HCT116 (cell line): ENCODE data around the gene BST1. TPM values are rescaled to one million over a fixed set of nuclear protein-coding genes. Genes with fewer than 3 reads are reported as not detected.

Experiments
- ATAC-seq: fragments of 200-7000 bp; cut with Tn5 transposase; 2 replicates; pipeline ENCODE4 v1.9.1; 2020; ENCODE audit warnings: mild to moderate bottlenecking, moderate library complexity
- BruUV-seq: library from RNA; stranded (reverse); fragments of 400-500 nt; replicated peaks from 2 replicates; lab custom pipeline; 2021; lab: Mats Ljungman, UMichigan
- CTCF ChIA-PET: fragments of 300-600 bp; sonication (Branson Sonifier 250); formaldehyde crosslinking; loops from one replicate; lab custom pipeline; 2021; ENCODE audit warnings: antibody characterized with exemption; lab: Charles Lee
- POLR2A ChIA-PET: fragments of 300-600, 350-600 bp; sonication (Branson Sonifier 250); formaldehyde crosslinking; loops from one replicate; lab custom pipeline; 2021; ENCODE audit warnings: antibody characterized with exemption; lab: Charles Lee
- RAD21 ChIA-PET, 2 experiments: fragments of 300-600 bp; sonication (Branson Sonifier 250); formaldehyde crosslinking; loops; one replicate each; lab custom pipeline; 2023; ENCODE audit warnings: low total read pairs in 2 of 2; ENCODE audit not compliant: uncharacterized antibody in 2 of 2, unreplicated experiment in 2 of 2, low non-redundant PET in 1 of 2; lab: Charles Lee
- DNase-seq: peaks from one replicate; pipeline ENCODE4 v3.0.0-alpha.2; 2010; ENCODE audit warnings: low read depth, low spot score
- H2AFZ ChIP-seq: fragments of 200-600 bp; shearing (Covaris generic), sonication (generic); 2 replicates; pipeline ENCODE4 v1.6.1; 2017; ENCODE audit warnings: low read depth, mixed run types, mixed read lengths, antibody characterized with exemption, low read length; ENCODE audit not compliant: poor library complexity, severe bottlenecking
- H3K27ac ChIP-seq: 2 replicates; pipeline ENCODE4 v1.5.1; 2012; ENCODE audit warnings: low read depth, low read length
- H3K27me3 ChIP-seq: fragments of 200-600 bp; sonication (generic); 2 replicates; pipeline ENCODE4 v1.6.1; 2016; ENCODE audit warnings: mixed run types, low read length, mixed read lengths; ENCODE audit not compliant: insufficient read depth
- H3K36me3 ChIP-seq, 2 experiments: fragments of 200-500 bp in 1 of 2; fragments of 200-600 bp in 1 of 2; sonication (Bioruptor generic) in 1 of 2; sonication (generic) in 1 of 2; 2 replicates each; pipeline versions ENCODE4 v1.5.1 to v1.6.1; 2014 to 2016; ENCODE audit warnings: low read length in 2 of 2, inconsistent platforms in 1 of 2, mixed read lengths in 1 of 2, mixed run types in 1 of 2; ENCODE audit not compliant: insufficient read depth in 2 of 2, control insufficient read depth in 1 of 2
- H3K4me1 ChIP-seq, 2 experiments: fragments of 200-600 bp in 1 of 2; sonication (generic) in 1 of 2; 2 replicates each; pipeline versions ENCODE4 v1.5.1 to v1.6.1; 2012 to 2017; ENCODE audit warnings: low read length in 2 of 2, inconsistent platforms in 1 of 2, mild to moderate bottlenecking in 1 of 2, mixed read lengths in 1 of 2, mixed run types in 1 of 2, moderate library complexity in 1 of 2; ENCODE audit not compliant: insufficient read depth in 2 of 2, control insufficient read depth in 1 of 2
- H3K4me2 ChIP-seq: fragments of 200-600 bp; sonication (generic); 2 replicates; pipeline ENCODE4 v1.6.1; 2017; ENCODE audit warnings: mixed run types, low read length, mixed read lengths
- H3K4me3 ChIP-seq, 2 experiments: fragments of 200-600 bp in 1 of 2; sonication (generic) in 1 of 2; replicated peaks in 1 of 2; 2 replicates each; pipeline ENCODE4 v1.5.1; 2011 to 2016; ENCODE audit warnings: low read length in 2 of 2, control low read depth in 1 of 2, low read depth in 1 of 2, mild to moderate bottlenecking in 1 of 2, mixed read lengths in 1 of 2, mixed run types in 1 of 2
- H3K79me2 ChIP-seq: fragments of 200-600 bp; sonication (generic); 2 replicates; pipeline ENCODE4 v1.6.1; 2017; ENCODE audit warnings: mild to moderate bottlenecking, mixed run types, low read length, moderate library complexity, mixed read lengths; ENCODE audit not compliant: insufficient read depth
- H3K9ac ChIP-seq: fragments of 200-600 bp; sonication (generic); 2 replicates; pipeline ENCODE4 v1.6.1; 2016; ENCODE audit warnings: low read length, mixed read lengths
- H3K9me2 ChIP-seq: fragments of 200-600 bp; sonication (generic), shearing (Covaris generic); 2 replicates; pipeline ENCODE4 v1.6.1; 2017; ENCODE audit warnings: mixed run types, mild to moderate bottlenecking, moderate library complexity; ENCODE audit not compliant: insufficient read depth
- H3K9me3 ChIP-seq, 2 experiments: fragments of 200-500 bp in 1 of 2; fragments of 200-600 bp in 1 of 2; sonication (Bioruptor generic) in 1 of 2; sonication (generic) in 1 of 2; 2 replicates each; pipeline ENCODE4 v1.6.1; 2014 to 2017; ENCODE audit warnings: low read length in 2 of 2, mixed read lengths in 2 of 2, inconsistent platforms in 1 of 2, low read depth in 1 of 2, mild to moderate bottlenecking in 1 of 2, mixed run types in 1 of 2, moderate library complexity in 1 of 2; ENCODE audit not compliant: control insufficient read depth in 1 of 2, insufficient read depth in 1 of 2
- H4K20me1 ChIP-seq: fragments of 200-600 bp; sonication (generic), shearing (Covaris generic); 2 replicates; pipeline ENCODE4 v1.6.1; 2017; ENCODE audit warnings: mixed run types, mild to moderate bottlenecking, moderate library complexity; ENCODE audit not compliant: insufficient read depth
- CTCF ChIP-seq, 3 experiments: fragments of 200-600 bp in 1 of 3; sonication (generic) in 1 of 3; IDR thresholded peaks in 2 of 3; conservative IDR thresholded peaks in 1 of 3; 2 replicates each; pipeline ENCODE4 v1.5.1; 2012 to 2017; ENCODE audit warnings: low read depth in 2 of 3, low read length in 2 of 3, antibody characterized with exemption in 1 of 3, borderline replicate concordance in 1 of 3, control low read depth in 1 of 3, mild to moderate bottlenecking in 1 of 3, mixed read lengths in 1 of 3, mixed run types in 1 of 3, moderate library complexity in 1 of 3; ENCODE audit not compliant: insufficient read depth in 1 of 3
- EGR1 ChIP-seq: IDR thresholded peaks from 2 replicates; pipeline ENCODE4 v1.6.1; 2012; ENCODE audit warnings: low read depth
- EZH2 ChIP-seq: fragments of 200-600 bp; sonication (generic); IDR thresholded peaks from 2 replicates; pipeline ENCODE4 v1.6.1; 2017; ENCODE audit warnings: antibody characterized with exemption, mixed run types
- MAX ChIP-seq: IDR thresholded peaks from 2 replicates; pipeline ENCODE4 v1.6.1; 2012
- POLR2AphosphoS5 ChIP-seq: IDR thresholded peaks from 2 replicates; pipeline ENCODE4 v1.6.1; 2011; ENCODE audit warnings: mild to moderate bottlenecking, low read depth, low read length, moderate library complexity
- RAD21 ChIP-seq: IDR thresholded peaks from 2 replicates; pipeline ENCODE4 v1.6.1; 2012; ENCODE audit warnings: low read depth, mild to moderate bottlenecking
- SP1 ChIP-seq: IDR thresholded peaks from 2 replicates; pipeline ENCODE4 v1.6.1; 2012; ENCODE audit warnings: low read depth
- TCF7L2 ChIP-seq: IDR thresholded peaks from 2 replicates; pipeline ENCODE4 v1.7.0; 2011; ENCODE audit warnings: borderline replicate concordance, inconsistent platforms; ENCODE audit not compliant: insufficient read depth, insufficient read length; ENCODE audit errors: extremely low read depth
- intact Hi-C: fragments of 100-400 bp; cut with micrococcal nuclease; formaldehyde crosslinking; loops from 2 replicates; pipeline ENCODE4 v1.10.0; 2022
- total RNA-seq: library from RNA; stranded (reverse); gene quantifications from one replicate; pipeline ENCODE4 v1.2.1, GENCODE V29; 2021; ENCODE audit not compliant: unreplicated experiment

Gene BST1
- total RNA-seq, 1 experiment from 2014 or later = 0.44 TPM

GRCh38 chr4:15736514-15737050 lies 33.7 kb downstream of the BST1 start:
- H3K4me3 ChIP-seq = no peak overlapping the region
- H3K9me2 ChIP-seq = no peaks in the 10 kb centered on the region
- H3K9ac ChIP-seq = no peak overlapping the region
- ChIA-PET CTCF (interaction anchor here (1.0 kb wide), 1 partner anchor 21 kb away, joined by 3 read pairs; no protein-coding TSS in a partner anchor), POLR2A (no interaction called here), RAD21 (no interaction called here)
- H3K27me3 ChIP-seq = no peaks in the 10 kb centered on the region
- ATAC-seq (no peak), DNase-seq (no peak)
- no peaks in the 10 kb centered on the region for H3K9me3 ChIP-seq
- no peaks in the 10 kb centered on the region for H3K79me2 ChIP-seq
- no peaks in the 10 kb centered on the region for H4K20me1 ChIP-seq
- intact Hi-C loops = no loop called here
- no peaks in the 10 kb centered on the region for H3K36me3 ChIP-seq
- no peaks in the 10 kb centered on the region for H3K4me1 ChIP-seq
- no peak overlapping the region for H3K27ac ChIP-seq
- BruUV-seq = no TSS peak
- no peak overlapping the region for H3K4me2 ChIP-seq
- no peak for TF ChIP-seq TCF7L2
- no peak for TF ChIP-seq RAD21
- no peak for TF ChIP-seq POLR2AphosphoS5
- TF ChIP-seq MAX = no peak
- no peak for TF ChIP-seq EZH2
- no peak for TF ChIP-seq SP1
- H2AFZ ChIP-seq = no peak overlapping the region

GRCh38 chr4:15737255-15737654 lies 34.4 kb downstream of the BST1 start:
- Histone ChIP-seq H3K9me2 (no peaks in the 10 kb centered on the region), H3K4me3 (no peak overlapping the region), H4K20me1 (no peaks in the 10 kb centered on the region), H3K27ac (no peak overlapping the region), H3K4me1 (no peaks in the 10 kb centered on the region), H3K9ac (no peak overlapping the region), H2AFZ (no peak overlapping the region), H3K27me3 (no peaks in the 10 kb centered on the region), H3K79me2 (no peaks in the 10 kb centered on the region), H3K4me2 (no peak overlapping the region), H3K9me3 (no peaks in the 10 kb centered on the region), H3K36me3 (no peaks in the 10 kb centered on the region)
- POLR2A ChIA-PET = no interaction called here
- CTCF ChIA-PET = interaction anchor here (1.0 kb wide), 1 partner anchor 20 kb away, joined by 3 read pairs; no protein-coding TSS in a partner anchor
- DNase-seq (no peak), ATAC-seq (no peak)
- intact Hi-C loops = no loop called here
- RAD21 ChIA-PET = no interaction called here
- TF ChIP-seq CTCF (IDR thresholded peaks at IDR 0.05 in 2 of 3, conservative IDR thresholded peaks at IDR 0.05 in 1 of 3; ENCODE audit: borderline replicate concordance in 1 of 3, insufficient read depth in 1 of 3, low read depth in 2 of 3, low read length in 2 of 3) (peak in 1 of 3 experiments; percentile 20; a peak in 1 of 6 replicates), EGR1 (no peak)
- no TSS peak for BruUV-seq
